Measurements from ENCODE around the gene TWF2. TPM values are rescaled to one million over a fixed set of nuclear protein-coding genes. Genes with fewer than 3 reads are reported as not detected.

Gene TWF2
- total and polyA plus RNA-seq, 2 of the 13 experiments (the other 11 are each of a cell fraction or from before 2014, with no cell fraction given), result 45.5 to 108 TPM

GRCh38 chr3:52254608-52255007 is 15.7 kb upstream of the TWF2 start:
- no peak for FAIRE-seq
- no TSS peak for BruUV-seq (replicated peaks)
- Histone ChIP-seq H2AFZ (ENCODE audit: low read length) (no peak overlapping the region), H4K20me1 (ENCODE audit: insufficient read depth, low read length) (no peaks in the 10 kb centered on the region), H3K79me2 (ENCODE audit: insufficient read depth, low read length) (no peaks in the 10 kb centered on the region), H3K27ac (ENCODE audit: extremely low read length, insufficient read depth, low read length) (no peak overlapping the region), H3K9ac (ENCODE audit: insufficient read depth, low read depth, low read length) (no peak overlapping the region), H3K4me3 (replicated peaks in 1 of 3; ENCODE audit: insufficient read depth in 1 of 3, low read depth in 2 of 3, low read length in 3 of 3) (no peak overlapping the region), H3K9me3 (ENCODE audit: low read length) (no peaks in the 10 kb centered on the region), H3K4me1 (ENCODE audit: insufficient read depth, low read length) (no peaks in the 10 kb centered on the region), H3K27me3 (ENCODE audit: control insufficient read depth in 1 of 2, insufficient read depth in 2 of 2, low read length in 2 of 2) (no peaks in the 10 kb centered on the region), H3K4me2 (ENCODE audit: low read depth, low read length) (no peak overlapping the region), H3K36me3 (replicated peaks in 1 of 2; ENCODE audit: control insufficient read depth in 1 of 2, insufficient read depth in 2 of 2, low read length in 2 of 2) (peaks cover 33 to 62% of the 10 kb centered on the region in 2 experiments)
- TF ChIP-seq HOXD1 (CRISPR knock-in tag; IDR thresholded peaks at IDR 0.05) (no peak), SSRP1 (CRISPR knock-in tag; IDR thresholded peaks at IDR 0.05) (no peak), HHEX (CRISPR knock-in tag; IDR thresholded peaks at IDR 0.05) (no peak), ZNF333 (CRISPR knock-in tag; IDR thresholded peaks at IDR 0.05; ENCODE audit: borderline replicate concordance) (no peak), PHF8 (CRISPR knock-in tag; IDR thresholded peaks at IDR 0.05) (no peak)
- ATAC-seq, result no peak
- in situ Hi-C loops (cut with HindIII; ENCODE audit: extremely low pct_ligation_motif_present, low pct_unique_long_range_greater_than_20kb) (no loop called here), intact Hi-C loops (cut with micrococcal nuclease; ENCODE audit: unreplicated experiment) (no loop called here)
- DNase-seq (ENCODE audit: low spot score), result no peak
- WGBS (ENCODE audit: low lambda C conversion rate), result 92% methylated on average over 9 of the region's 9 CpGs
- POLR2A ChIA-PET, result interaction anchor here (1.1 to 1.9 kb wide), 4 partner anchors 25 to 35 kb away, joined by 3 to 6 read pairs (median 4); partner anchors contain the start of genes GLYCTK and WDR82
- CTCF ChIA-PET (ENCODE audit: low intra/inter-chr PET ratio, low total read pairs), result no interaction called here

- Histone ChIP-seq H3K9ac (ENCODE audit: insufficient read depth, low read depth, low read length) (no peak overlapping the region), H3K79me2 (ENCODE audit: insufficient read depth, low read length) (no peaks in the 10 kb centered on the region), H3K4me2 (ENCODE audit: low read depth, low read length) (no peak overlapping the region), H4K20me1 (ENCODE audit: insufficient read depth, low read length) (no peaks in the 10 kb centered on the region), H3K27me3 (ENCODE audit: control insufficient read depth in 1 of 2, insufficient read depth in 2 of 2, low read length in 2 of 2) (no peaks in the 10 kb centered on the region), H3K36me3 (replicated peaks in 1 of 2; ENCODE audit: control insufficient read depth in 1 of 2, insufficient read depth in 2 of 2, low read length in 2 of 2) (peaks cover 29 to 52% of the 10 kb centered on the region in 2 experiments), H3K4me3 (replicated peaks in 1 of 3; ENCODE audit: insufficient read depth in 1 of 3, low read depth in 2 of 3, low read length in 3 of 3) (no peak overlapping the region), H3K9me3 (ENCODE audit: low read length) (no peaks in the 10 kb centered on the region), H2AFZ (ENCODE audit: low read length) (no peak overlapping the region), H3K4me1 (ENCODE audit: insufficient read depth, low read length) (no peaks in the 10 kb centered on the region), H3K27ac (ENCODE audit: extremely low read length, insufficient read depth, low read length) (no peak overlapping the region)
- no TSS peak for BruUV-seq (replicated peaks)
- POLR2A ChIA-PET, result interaction anchor here (1.0 to 2.1 kb wide), 7 partner anchors 13 to 36 kb away, joined by 3 to 9 read pairs (median 4); partner anchors contain the start of genes GLYCTK, TWF2 and WDR82
- TF ChIP-seq CEBPZ (IDR thresholded peaks at IDR 0.05; ENCODE audit: low read length), result no peak
- peak; percentile 79 for TF ChIP-seq RBM22 (optimal IDR thresholded peaks at IDR 0.05; ENCODE audit: low read length)
- no peak for TF ChIP-seq ADNP (CRISPR knock-in tag; IDR thresholded peaks at IDR 0.05)
- TF ChIP-seq ZNF275 (CRISPR knock-in tag; IDR thresholded peaks at IDR 0.05; ENCODE audit: borderline replicate concordance), result no peak
- no peak for TF ChIP-seq ZNF263 (CRISPR knock-in tag; IDR thresholded peaks at IDR 0.05)
- peak; percentile 31; the same call in 1 of the 2 replicates for TF ChIP-seq POLR2G (IDR thresholded peaks at IDR 0.05; ENCODE audit: low read depth, low read length)
- 0 out of 2 replicates have a peak, but pooled peaks have one; percentile 13 for TF ChIP-seq POLR2AphosphoS2 (IDR thresholded peaks at IDR 0.05; ENCODE audit: low read depth, low read length)
- no peak for TF ChIP-seq POLR2AphosphoS5 (IDR thresholded peaks at IDR 0.05; ENCODE audit: low read depth, low read length)
- in situ Hi-C loops (cut with HindIII; ENCODE audit: extremely low pct_ligation_motif_present, low pct_unique_long_range_greater_than_20kb) (no loop called here), intact Hi-C loops (cut with micrococcal nuclease; ENCODE audit: unreplicated experiment) (no loop called here)
- WGBS (ENCODE audit: low lambda C conversion rate), result 95% methylated on average over 8 of the region's 12 CpGs
- DNase-seq (ENCODE audit: low spot score) (no peak), FAIRE-seq (no peak), ATAC-seq (peak; percentile 22)
- CTCF ChIA-PET (ENCODE audit: low intra/inter-chr PET ratio, low total read pairs), result no interaction called here
Measured at GRCh38 chr3:52253314-52254304, 14.7 kb upstream of the TWF2 start.
